Neuron (in vitro differentiated cells): Measurements from ENCODE around the gene OXNAD1.

Source experiments
- H2AFZ ChIP-seq: one replicate; pipeline ENCODE4 v1.6.1; 2013; ENCODE audit warnings: low read depth, mild to moderate bottlenecking, inconsistent platforms, low read length, moderate library complexity
- H3K27me3 ChIP-seq: one replicate; pipeline ENCODE4 v1.6.1; 2013; ENCODE audit warnings: low read length; ENCODE audit not compliant: insufficient read depth
- H3K36me3 ChIP-seq: one replicate; pipeline ENCODE4 v1.6.1; 2013; ENCODE audit warnings: low read length; ENCODE audit not compliant: insufficient read depth
- H3K4me1 ChIP-seq: one replicate; pipeline ENCODE4 v1.6.1; 2013; ENCODE audit warnings: low read length; ENCODE audit not compliant: insufficient read depth
- H3K4me3 ChIP-seq: 2 replicates; pipeline ENCODE4 v1.5.1; 2013; ENCODE audit warnings: mild to moderate bottlenecking, low read length, moderate library complexity
- H3K9me3 ChIP-seq: one replicate; pipeline ENCODE4 v1.6.1; 2013; ENCODE audit warnings: low read length

The OXNAD1 gene

DNA sequence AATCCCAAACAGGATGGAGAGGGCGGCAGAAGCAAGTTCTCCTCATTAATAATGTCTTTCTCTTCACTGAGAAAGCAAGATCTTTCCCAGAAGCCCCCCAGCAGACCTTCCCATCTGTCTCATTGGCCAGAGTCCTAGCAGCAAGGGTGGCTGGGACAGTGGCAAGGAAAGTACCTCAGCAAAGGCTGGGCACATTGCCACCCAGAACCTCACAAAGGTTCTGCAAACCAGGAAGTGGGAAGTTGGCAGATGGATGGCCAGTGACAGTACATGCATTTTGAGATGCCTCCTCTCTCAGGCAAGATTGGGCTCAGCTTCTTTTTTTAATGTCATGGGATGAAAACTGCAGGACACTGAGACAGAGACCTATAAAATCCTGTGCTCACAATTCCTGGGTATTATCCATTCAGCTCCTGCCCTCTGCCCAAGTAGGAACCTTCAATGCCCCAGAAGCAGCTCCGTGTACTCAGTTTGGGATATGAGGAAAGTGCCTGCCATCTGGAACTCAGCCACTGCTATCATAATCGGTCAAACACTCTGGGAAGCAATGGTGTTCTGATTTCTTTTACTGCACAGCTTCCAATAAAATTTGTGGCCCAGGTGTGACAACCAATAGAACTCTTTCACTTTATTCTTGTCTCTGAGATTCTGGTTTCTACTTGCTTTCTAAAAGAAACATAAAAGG, 25.8 kb upstream of the OXNAD1 start:
- Histone ChIP-seq H3K4me3 (no peak overlapping the region), H3K36me3 (no peaks in the 10 kb centered on the region), H3K9me3 (no peaks in the 10 kb centered on the region), H3K27me3 (peaks cover 5% of the 10 kb centered on the region), H2AFZ (no peak overlapping the region), H3K4me1 (no peaks in the 10 kb centered on the region)

DNA sequence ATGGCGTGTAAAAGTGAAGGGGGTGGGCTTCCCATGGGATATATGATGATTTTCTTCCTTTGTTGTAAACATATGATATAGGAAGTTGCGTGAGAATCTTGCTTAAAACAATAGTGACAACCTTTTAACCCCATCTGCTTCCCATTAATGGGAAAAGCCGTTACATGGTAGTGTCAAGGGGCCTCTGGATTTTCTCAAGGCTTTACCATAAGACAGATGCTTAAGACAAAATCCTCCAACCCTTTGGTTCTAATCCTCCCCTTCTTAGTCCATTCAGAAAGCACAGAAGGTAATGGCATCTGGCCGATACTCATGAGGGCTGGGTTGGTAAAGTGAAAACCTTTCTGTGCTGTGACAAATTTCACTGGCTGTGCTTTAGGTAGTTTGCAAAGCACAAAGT, 25.2 kb upstream of the OXNAD1 start:
- Histone ChIP-seq H3K36me3 (no peaks in the 10 kb centered on the region), H3K4me1 (no peaks in the 10 kb centered on the region), H3K27me3 (peaks cover 7% of the 10 kb centered on the region), H3K4me3 (no peak overlapping the region), H2AFZ (no peak overlapping the region), H3K9me3 (no peaks in the 10 kb centered on the region)

DNA sequence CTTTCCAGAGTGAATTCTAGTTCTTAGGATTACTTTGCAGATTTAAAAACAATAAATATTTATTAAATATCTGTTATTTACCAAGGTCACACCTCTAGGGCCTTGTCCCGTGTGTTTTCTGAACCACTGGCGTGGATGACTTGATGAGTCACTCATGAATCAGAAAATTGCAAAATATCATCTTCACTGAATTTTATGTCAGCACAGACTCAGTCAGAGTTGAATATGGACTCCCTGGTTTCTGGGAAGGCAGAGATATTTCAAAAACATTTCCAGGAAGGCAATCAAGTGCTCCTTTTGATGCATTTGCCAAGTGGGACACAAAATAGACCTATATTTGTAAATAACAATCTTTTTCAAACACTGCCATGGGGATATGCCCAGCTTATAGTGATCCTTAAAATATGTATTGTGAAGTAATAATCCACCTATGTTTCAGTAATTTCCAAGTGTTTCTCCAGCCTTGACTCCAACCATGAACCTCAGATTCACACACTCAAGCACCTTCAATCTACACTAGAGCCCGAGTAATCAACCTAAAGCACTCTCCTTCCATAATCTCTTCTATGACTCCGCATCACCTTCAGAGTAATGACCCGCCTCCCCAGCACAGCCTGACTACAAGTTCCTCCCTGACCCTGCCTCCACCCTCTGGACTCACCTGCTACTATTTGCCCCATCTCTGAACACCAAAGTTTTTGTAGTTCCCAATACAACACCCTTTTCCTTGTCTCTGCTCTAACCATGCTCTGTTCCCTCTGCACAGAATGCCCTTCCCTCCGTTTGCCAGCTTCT, 24.6 kb upstream of the OXNAD1 start:
- no peaks in the 10 kb centered on the region for H3K4me1 ChIP-seq
- no peak overlapping the region for H3K4me3 ChIP-seq
- no peak overlapping the region for H2AFZ ChIP-seq
- no peaks in the 10 kb centered on the region for H3K9me3 ChIP-seq
- H3K27me3 ChIP-seq, result peaks cover 7% of the 10 kb centered on the region
- H3K36me3 ChIP-seq, result no peaks in the 10 kb centered on the region

DNA sequence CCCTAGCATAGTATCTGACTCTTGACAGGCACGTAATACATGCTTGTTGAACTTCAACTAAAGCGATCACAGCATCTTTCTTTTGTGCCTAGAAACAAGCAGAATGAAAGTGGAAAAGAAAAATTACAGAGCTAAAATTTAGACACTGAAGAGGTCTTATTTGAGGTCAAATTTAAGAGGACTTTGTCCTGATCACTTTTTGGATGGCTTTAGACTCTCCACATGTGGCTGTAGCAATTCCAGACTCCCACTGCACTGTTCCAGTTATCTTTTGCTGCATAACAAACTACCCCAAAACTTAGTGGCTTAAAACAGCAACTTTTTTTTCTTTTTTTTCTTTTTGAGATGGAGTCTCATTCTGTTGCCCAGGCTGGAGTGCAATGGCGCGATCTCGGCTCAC, 23.8 kb upstream of the OXNAD1 start:
- Histone ChIP-seq H2AFZ (no peak overlapping the region), H3K4me1 (no peaks in the 10 kb centered on the region), H3K4me3 (no peak overlapping the region), H3K36me3 (no peaks in the 10 kb centered on the region), H3K9me3 (no peaks in the 10 kb centered on the region), H3K27me3 (peaks cover 7% of the 10 kb centered on the region)

DNA sequence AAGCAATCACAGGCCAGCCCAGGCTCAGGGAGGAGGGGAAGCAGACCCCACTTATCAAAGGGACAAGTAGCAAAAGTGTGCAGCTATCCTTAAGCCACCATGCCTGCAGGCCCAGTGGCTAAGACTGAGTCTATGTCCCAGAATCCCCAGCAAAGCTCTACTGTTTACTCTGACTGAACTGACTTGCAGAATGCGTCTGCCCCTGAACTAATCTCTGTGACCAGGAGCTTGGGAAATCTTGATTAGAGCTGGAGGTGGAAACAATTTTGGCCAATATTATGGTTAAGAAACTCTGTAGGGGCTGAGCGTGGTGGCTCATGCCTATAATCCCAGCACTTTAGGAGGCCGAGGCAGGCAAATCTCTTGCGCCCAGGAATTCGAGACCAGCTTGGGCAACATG, 22.8 kb upstream of the OXNAD1 start:
- Histone ChIP-seq H3K4me3 (no peak overlapping the region), H3K4me1 (peaks cover 3% of the 10 kb centered on the region), H3K9me3 (no peaks in the 10 kb centered on the region), H3K36me3 (no peaks in the 10 kb centered on the region), H2AFZ (no peak overlapping the region), H3K27me3 (peaks cover 7% of the 10 kb centered on the region)

DNA sequence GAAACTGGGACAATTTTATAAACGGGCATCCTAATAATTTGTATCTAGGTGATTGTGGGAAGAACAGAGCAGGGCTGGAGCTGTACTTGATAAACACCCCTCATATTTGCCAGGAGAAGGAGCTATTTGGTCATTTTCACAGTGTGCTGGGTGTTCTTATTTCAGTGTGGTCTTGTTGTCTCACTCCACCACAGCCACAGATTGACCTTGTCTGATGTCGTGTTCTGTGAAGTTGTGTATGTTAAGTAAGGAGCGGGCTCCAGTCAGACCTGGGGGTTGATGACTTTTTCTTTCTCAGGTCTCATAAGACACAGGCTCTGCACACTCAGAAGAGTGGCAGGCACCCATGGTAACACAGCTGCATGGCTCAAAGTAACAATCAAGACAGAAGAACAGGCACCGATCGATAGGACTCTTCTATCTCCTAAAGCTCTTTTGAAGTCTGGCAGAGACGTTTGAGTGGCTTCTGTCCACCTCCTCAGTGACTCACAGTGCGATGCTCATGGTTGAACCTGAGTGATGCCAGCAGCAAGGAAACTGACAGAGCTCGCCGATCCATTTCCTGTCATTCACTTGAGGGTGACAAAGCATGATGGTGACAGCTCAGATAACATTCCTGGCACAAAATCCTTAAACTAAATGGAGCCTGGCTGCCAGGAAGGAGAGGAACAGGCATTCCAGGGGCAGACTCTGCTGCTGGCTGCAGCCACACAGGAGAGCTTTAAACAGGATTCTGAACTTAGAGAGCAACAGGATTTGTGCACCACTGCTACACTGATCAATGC, 21.1 kb upstream of the OXNAD1 start:
- no peak overlapping the region for H2AFZ ChIP-seq
- no peak overlapping the region for H3K4me3 ChIP-seq
- no peaks in the 10 kb centered on the region for H3K9me3 ChIP-seq
- peaks cover 7% of the 10 kb centered on the region for H3K27me3 ChIP-seq
- H3K36me3 ChIP-seq, result no peaks in the 10 kb centered on the region
- peaks cover 7% of the 10 kb centered on the region for H3K4me1 ChIP-seq

DNA sequence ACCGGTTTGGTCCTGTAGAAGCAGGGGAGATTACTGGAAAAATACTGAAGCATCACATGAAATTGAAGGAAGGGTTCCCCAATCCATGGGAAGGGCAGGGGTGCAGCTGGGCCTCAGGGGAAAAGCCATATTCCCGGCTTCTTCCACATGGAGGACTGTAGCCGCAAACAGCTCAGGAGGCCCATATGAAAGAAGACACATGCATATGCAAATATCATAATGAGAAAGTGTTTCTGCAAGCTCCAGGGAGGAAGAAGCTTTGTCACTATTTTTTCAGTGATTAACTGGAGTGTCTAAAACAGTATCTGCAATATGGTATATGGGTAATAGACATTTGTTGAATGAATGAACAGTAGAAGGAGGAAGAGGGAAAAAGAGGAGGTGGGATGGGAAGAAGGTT, 19.4 kb upstream of the OXNAD1 start:
- Histone ChIP-seq H3K36me3 (no peaks in the 10 kb centered on the region), H3K4me3 (no peak overlapping the region), H3K4me1 (peaks cover 7% of the 10 kb centered on the region), H2AFZ (no peak overlapping the region), H3K9me3 (no peaks in the 10 kb centered on the region), H3K27me3 (peaks cover 3% of the 10 kb centered on the region)

DNA sequence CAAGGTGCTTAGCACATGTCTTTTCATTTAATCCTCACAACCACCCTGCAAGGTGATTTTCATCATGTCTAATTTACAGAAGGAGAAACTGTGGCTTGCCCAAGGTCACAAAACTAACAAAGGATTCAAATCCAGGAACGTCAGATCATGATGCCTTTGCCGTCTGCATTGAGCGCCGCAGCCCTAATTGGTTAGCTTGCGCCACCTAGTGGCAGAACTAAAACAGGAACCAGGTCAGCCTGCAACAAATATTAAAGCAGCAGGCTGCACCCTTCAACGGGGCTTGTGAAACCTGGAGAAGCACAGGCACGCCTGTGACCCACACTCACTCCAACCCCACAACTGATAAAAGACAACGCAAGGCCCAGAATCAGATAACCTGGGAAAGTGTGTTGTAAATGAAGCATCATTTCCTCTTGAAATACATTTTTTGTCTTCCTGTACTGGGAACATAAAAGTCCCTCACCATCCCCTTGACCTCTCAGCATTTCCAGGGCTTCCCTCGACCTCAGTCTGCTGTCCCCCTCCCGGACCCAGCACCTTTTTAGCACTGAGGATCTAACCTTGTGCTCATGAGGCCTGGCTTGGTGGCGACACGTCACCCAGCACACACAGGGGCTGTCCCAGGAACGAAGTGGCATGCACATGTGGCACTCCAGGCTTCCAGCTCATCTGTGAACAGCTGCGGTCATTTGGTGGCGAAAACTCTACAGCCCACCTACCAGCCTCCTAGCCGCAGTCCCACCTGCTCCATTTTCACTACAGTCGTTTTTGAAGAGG, 17.5 kb upstream of the OXNAD1 start:
- H3K27me3 ChIP-seq, result peaks cover 3% of the 10 kb centered on the region
- H2AFZ ChIP-seq, result no peak overlapping the region
- peaks cover 7% of the 10 kb centered on the region for H3K4me1 ChIP-seq
- no peak overlapping the region for H3K4me3 ChIP-seq
- no peaks in the 10 kb centered on the region for H3K36me3 ChIP-seq
- no peaks in the 10 kb centered on the region for H3K9me3 ChIP-seq

DNA sequence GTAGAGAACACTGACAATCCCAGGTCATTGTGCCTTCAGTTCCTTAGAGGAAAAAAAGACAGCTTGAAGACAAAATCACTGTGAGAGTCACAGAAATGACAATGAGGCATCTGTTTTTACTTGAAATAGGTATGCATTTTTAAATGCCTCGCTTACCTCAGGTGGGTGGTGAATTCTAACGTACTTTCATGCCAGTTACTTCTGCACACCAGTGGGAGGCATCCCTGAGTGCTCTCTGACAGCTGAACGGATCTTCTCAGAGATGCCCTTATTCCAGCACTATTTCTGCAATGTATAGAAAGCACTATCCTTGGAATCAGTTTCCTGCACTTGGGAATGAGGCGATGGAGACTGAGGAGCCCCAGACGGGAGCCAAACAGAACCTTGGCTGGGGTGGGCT, 16.5 kb upstream of the OXNAD1 start:
- H3K4me3 ChIP-seq, result no peak overlapping the region
- no peaks in the 10 kb centered on the region for H3K36me3 ChIP-seq
- H3K9me3 ChIP-seq, result no peaks in the 10 kb centered on the region
- no peak overlapping the region for H2AFZ ChIP-seq
- H3K27me3 ChIP-seq, result peaks cover 3% of the 10 kb centered on the region
- peaks cover 7% of the 10 kb centered on the region for H3K4me1 ChIP-seq

DNA sequence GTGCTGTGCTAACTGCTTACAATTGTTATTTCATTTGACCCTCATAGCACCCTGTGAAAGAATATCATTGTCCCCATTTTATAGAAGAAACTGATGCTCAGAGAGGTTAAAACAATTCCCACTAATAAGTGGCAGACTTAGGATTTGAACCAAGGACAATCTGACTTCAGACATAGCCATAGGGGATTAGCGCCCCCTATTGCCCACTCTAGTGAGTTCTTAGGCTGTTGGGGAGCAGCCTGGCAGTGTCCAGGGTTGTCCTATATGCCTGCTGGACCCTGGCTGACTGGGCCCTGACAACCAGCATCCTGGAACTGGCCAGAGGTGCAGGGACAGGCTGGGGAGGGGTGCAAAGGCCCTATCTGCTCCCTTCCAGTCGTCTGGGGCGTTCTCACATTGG, 15.7 kb upstream of the OXNAD1 start:
- no peak overlapping the region for H3K4me3 ChIP-seq
- H2AFZ ChIP-seq, result no peak overlapping the region
- no peaks in the 10 kb centered on the region for H3K9me3 ChIP-seq
- H3K4me1 ChIP-seq, result peaks cover 7% of the 10 kb centered on the region
- H3K36me3 ChIP-seq, result no peaks in the 10 kb centered on the region
- peaks cover 2% of the 10 kb centered on the region for H3K27me3 ChIP-seq

DNA sequence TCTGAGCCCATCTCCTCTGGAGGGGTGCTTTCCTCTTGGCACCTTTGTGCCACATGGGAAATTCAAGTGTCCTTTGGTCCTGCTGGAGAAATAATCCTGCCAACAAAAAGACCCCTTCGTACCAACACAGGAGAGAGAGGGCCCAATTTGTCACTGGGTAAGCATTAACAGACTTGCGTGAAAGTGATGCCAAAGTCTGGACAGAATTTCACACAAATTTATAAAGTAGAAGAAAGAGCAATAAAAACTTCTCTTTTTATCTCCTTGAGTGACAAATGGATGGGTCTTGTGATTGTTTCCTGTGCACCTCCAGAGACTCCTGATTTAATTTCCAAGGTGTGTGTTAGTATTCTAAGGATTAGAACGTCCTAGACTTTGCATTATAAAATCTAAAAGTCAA, 15.1 kb upstream of the OXNAD1 start:
- H3K36me3 ChIP-seq, result no peaks in the 10 kb centered on the region
- H3K27me3 ChIP-seq, result no peaks in the 10 kb centered on the region
- H3K9me3 ChIP-seq, result no peaks in the 10 kb centered on the region
- no peak overlapping the region for H3K4me3 ChIP-seq
- H2AFZ ChIP-seq, result no peak overlapping the region
- H3K4me1 ChIP-seq, result peaks cover 7% of the 10 kb centered on the region

DNA sequence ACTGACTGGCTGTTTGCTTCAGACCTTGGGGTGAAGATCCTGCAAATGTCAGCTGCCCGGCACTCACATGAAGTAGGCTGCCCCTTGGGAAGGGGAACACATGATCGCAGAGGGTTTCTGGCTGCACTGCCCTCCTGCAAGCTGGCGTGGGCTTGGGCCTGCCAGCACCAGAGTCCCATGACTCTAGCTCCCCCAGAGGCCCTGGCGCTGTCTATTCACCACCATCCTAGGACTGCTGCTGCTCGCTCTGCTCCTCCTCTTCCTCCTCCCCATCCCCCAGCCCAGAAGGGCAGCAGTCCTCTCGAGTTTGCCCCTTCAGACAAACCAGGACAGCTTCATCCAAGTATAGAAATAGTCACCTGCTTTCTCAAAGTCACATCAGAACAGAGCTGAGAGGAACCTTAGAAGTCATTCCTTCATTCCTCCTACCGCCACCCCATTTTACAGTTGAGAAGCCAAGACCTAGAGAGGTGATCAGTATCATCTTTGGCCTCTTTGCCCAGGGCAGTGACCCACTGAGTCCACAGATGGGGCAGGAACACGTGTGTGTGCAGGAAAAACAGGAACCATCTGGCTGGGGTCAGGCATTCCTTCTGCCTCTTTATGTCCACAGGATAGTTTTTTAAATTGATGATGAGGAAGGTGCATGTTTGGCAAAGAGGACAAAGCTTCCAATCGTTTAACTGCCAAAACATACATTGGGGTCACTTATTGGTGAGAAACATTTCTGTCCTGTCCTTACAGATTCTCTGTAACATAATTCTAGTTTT, 13.5 kb upstream of the OXNAD1 start:
- H3K4me3 ChIP-seq, result no peak overlapping the region
- H2AFZ ChIP-seq, result no peak overlapping the region
- no peaks in the 10 kb centered on the region for H3K36me3 ChIP-seq
- H3K27me3 ChIP-seq, result no peaks in the 10 kb centered on the region
- H3K4me1 ChIP-seq, result peaks cover 7% of the 10 kb centered on the region
- H3K9me3 ChIP-seq, result no peaks in the 10 kb centered on the region
